ENCODE measurements around the gene KRTAP4-4.

Gene KRTAP4-4

DNA sequence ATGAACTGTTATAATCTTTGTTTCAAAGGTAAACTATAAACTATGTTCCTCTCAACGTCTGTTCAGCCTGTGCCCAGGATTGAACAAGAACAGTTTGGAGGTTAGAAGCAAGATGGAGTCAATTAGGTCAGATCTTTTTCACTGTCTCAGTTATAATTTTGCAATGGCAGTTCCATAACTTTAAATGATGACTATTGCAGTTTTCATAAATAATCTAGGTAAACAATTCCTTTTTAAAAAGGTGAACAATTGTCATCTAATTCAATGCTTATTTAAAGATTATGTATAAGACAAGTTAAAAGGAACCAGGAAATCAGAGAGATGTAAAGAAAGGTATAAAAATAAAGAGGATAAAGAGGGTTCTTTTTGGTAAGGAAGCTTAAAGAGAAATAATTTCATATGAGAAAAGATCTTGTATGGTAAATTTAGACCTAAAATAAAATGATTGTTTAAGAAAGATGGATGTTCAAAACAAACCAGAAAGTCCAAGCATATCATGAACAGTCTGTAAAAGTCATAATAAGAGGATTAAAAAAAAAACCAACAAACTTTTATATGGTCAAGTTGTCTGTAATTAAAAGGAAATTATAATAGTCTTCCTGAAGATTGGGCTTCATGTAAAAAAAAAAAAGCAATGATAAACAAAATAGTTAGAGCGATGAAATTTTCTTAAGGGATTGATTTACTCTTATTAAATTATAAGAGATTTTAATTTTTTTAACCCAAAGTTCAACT is 49.2 kb downstream of the KRTAP4-4 start:
- peaks cover 13% of the 10 kb centered on the region for H3K27me3 Mint-ChIP-seq (ENCODE audit: low read depth)
- H3K4me3 Mint-ChIP-seq: no peak overlapping the region
- DNase-seq (ENCODE audit: low spot score): no peak
- peaks cover 8% of the 10 kb centered on the region for H3K9me3 Mint-ChIP-seq
- H3K36me3 Mint-ChIP-seq (ENCODE audit: low read depth): no peaks in the 10 kb centered on the region
- peaks cover 3% of the 10 kb centered on the region for H3K4me1 Mint-ChIP-seq (ENCODE audit: low read depth)
- H3K27ac Mint-ChIP-seq: no peak overlapping the region
